ENCODE results near the gene LMX1B.
"Not testable (repeated sequence)": the region's sequence is repeated elsewhere in the genome, so short reads cannot be mapped to it uniquely, and the experiment has no call there.

Gene LMX1B

DNA sequence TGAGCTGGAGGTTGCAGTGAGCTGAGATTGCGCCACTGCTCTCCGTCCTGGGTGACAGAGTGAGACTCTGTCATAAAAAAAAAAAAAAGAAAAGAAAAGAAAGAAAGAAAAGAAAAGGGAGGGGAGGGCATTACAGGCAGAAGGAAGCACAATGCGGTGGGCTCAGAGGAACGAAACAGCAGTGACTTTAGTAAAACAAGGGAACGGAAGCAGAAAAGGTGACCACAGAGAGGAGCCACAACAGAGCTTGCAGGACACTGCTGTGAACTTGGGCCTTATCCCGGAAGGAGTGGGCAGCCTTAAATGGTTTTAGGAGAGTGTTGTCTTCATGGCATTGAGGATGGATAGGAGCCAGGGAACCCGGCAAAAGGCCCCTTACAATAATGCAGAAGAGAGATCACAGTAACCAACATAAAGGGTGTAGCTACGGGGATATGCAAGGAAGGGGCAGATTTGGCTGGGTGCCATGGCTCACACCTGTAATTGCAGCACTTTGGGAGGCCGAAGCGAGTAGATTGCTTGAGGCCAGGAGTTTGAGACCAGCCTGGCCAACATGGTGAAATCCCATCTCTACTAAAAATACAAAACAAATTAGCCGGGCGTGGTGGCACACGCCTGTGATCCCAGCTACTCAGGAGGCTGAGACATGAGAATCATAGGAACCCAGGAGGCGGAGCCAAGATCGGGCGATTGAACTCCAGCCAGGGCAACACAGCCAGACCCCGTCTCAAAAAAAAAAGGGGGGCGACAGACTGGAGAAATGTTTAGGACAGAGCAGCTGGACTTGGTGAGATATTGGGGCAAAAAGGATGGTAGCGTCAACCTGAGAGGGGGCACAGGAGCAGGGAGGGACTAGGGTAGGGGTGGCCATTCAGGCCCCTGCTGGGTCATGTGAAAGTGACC is 107.2 kb downstream of the LMX1B start:
- no peak for DNase-seq

DNA sequence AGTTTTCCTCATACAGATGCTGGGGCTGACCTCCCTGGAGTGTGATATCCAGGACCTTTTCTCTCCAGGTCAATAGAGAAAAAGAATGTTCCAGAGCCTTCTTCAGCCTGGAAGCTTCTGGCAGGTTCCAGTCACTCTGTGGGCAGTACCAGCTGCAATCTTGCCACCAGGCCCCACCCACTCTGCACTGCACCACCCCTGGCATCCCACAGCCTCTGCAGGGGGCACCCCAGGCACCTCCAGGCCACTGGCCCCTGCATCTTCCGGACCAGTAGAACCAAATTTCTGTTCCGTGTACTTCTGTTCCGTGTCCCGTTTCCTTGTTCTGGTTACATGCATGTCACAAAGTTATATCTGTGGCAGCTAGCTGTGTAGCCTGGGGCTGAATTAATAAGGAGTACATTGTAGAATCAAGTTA is 107.8 kb downstream of the LMX1B start:
- DNase-seq = no peak

DNA sequence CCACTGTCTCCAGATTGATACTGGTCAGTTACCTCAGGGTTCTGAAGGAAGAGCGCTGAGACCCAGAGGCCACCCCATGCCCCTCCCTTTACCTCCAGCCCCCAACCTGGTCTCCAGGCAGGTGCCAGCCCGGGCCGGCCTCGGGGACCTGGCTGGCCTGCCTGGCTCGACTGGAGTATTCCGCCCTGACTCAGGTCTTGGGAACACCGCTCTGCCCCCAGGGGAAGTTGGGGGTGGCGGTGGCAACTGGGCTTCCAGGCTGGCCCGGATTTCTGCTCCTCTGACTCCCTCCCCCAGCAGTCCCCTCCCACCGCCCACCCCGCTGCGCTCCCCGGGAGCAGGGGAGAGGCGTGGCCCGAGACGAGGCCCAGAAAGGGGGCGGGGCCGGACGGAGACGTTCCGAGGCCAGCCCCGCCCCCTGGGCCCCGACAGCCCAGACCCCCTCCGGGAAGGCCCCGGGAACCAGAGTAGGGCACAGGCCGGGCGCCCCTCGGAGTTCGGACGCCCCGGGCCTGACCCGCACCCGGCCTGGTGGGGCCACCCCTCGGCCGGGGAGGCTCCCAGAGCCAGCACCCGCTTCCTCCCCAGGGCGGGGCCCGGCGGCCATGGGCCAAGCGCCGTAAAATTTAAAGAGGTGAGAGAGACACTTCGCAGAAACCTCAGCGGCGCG is 108.7 kb downstream of the LMX1B start:
- DNase-seq = peak; percentile 69

DNA sequence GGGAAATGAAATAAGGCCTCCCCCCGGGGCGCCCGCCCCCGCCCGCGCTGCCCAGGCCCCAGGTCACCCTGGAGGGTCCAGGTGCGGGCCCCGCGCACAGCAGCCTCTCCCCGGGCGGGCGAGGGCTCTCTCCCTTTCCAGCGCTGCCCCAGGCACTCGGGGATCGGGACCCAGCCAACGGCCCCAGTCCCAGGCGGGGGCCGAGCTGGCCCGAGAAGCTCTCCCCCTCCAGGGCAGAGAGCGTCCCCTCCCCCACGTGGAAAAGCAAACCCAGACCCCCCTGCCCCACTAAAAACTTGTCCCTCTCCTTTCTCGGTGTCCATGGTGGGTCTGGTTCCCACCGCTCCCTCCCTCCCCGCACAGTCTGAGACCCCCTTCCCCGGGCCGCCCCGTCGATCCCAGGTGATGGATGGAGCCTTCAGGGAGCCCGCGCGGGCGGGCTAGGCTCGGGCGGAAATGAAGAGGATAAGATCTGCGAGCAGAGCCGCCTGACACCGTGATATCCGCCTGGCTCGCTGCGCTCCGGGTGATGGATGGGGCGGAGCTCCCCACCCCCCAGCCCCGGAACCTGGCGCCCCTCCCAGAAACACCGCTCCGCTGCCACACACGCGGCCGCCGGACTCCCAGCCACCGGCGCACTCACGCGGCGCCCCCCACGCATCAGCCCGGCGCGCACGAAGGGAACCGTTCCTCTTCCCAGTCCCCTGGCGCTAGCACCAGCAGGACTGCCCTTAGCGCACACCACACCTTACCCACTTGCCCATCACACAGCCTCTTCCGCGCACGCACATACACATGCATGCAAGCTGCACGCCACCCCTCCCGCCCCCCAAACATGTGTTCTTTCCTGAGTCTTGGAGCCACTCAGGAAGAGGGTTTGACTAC is 109.4 kb downstream of the LMX1B start:
- DNase-seq = peak; percentile 51

DNA sequence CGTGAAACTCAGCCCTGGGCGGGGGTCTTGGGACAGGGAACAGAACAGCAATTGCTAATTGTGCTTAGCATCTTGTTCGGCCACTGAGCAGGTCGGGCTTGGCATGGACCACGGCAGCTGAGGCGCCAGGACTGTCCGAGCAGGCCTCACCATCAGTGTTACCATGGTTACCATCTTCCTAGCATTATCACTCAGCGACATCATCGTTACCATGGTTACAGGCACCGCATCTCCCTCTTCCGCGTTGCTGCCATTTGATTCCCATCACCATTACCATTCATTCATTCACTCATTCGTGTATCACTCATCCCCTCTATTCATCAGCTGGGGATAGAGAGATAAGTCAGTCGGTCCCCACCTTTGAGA is 110.1 kb downstream of the LMX1B start:
- no peak for DNase-seq

DNA sequence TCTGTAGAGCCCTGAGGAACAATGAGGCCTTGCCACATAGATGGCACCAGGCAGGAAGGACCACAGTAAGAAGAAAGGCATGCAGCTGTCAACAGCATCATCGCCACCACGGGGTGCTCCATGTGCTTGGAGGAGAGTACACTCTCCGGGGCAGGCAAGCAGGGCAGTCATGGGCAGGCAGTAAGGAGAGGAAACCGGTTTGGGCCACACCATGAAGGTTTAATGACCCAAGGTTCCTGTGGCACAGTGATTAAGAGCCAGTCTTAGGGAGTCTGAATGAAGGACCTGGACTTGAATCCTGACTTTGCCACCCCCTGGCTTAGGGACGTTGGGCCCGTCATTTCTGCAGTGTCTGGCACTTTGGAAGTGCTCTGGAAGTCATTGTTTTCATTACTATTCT is 110.5 kb downstream of the LMX1B start:
- no peak for DNase-seq

DNA sequence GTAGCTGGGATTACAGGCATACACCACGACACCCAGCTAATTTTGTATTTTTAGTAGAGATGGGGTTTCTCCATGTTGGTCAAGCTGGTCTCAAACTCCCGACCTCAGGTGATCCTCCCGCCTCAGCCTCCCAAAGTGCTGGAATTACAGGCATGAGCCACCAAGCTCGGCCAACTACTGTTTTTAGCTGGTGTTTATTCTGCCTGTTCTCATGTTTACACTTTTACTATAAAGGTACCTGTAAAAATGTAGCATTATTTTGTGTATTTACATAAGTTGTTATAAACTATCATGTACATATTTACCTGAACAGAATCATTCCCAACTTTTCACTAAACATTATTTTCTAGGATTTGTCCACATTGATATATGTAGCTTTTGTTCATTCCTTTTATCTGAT is 111.8 kb downstream of the LMX1B start:
- not testable (repeated sequence) for DNase-seq

DNA sequence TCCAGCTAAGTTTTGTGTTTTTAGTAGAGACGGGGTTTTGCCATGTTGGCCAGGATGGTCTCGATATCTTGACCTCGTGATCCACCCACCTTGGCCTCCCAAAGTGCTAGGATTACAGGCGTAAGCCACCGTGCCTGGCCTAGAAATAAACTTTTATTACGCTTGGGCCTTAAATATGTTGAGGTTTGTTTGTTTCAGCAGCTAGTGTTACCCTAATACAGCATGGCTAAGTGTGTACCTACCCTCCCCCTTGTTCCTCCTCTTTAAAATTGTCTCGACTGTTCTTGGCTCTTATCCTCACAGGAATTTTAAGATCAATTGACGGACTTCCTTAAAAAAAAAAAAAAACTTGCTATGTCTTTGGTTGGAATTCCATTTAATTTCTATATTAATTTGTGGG is 114.5 kb downstream of the LMX1B start:
- DNase-seq = not testable (repeated sequence)

DNA sequence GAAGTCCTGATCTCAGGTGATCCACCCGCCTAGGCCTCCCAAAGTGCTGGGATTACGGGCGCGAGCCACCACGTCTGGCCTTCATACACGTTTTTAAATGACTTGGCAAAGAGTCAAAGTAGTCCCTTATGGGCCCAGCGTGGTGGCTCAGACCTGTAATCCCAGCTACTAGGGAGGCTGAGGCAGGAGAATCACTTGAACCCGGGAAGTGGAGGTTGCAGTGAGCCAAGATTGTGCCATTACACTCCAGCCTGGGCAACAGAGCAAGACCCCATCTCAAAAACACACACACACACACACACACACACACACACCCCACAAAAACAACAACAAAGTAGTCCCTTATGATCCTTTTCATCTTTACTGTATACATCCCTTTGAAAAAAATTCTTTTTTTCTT is 116.9 kb downstream of the LMX1B start:
- DNase-seq = not testable (repeated sequence)

DNA sequence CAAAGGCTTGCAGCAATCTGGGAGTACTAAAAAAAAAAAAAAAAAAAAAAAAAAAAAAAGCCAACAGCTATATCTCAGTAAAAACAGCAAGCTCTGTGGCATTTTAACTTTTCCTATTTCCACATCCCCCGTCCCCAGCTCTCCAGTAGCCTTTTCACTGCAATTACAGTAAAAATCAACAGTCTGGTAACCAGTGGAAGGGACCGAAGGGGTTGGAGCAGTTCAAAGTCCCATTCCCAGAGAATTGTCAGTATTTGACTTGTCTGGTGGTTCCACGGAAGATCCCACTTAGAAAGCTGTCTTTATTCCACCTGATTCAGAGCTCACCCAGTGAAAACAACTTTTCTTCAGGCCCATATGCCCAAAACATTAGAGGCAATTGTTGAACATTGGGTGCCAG is 119.3 kb downstream of the LMX1B start:
- no peak for DNase-seq

DNA sequence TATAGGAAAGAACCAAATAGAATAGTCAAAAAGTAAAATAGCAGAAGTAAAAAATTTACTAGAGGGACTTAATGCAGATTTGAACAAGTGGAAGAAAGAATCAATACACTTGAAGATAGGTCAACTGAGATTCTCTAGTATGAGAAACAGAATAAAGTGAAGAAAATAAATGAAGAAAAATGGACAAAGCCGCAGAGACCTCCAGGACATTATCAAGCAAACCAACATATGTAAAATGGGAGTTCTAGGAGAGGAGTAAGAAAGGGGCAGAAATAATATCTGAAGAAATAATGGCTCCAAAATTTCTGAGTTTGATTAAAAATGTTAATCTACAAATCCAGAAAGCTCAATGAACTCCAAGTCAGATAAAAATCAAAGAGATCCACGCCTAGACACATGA is 121.1 kb downstream of the LMX1B start:
- no peak for DNase-seq

DNA sequence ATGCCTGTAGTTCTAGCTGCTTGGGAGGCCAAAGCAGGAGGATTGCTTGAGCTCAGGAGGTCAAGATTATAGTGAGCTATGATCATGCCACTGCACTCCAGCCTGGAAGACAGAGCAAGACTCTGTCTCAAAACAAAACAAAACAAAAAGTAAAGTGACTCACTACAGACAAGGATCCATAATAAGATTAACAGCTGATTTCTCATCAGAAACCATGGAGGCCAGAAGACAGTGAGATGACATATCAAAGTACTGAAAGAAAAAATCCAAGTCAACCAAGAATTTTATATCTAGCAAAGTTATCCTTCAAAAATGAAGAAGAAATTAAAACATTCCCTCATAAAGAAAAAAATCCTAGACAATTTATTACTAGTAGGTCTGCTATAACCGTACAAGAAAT is 121.8 kb downstream of the LMX1B start:
- DNase-seq = no peak

DNA sequence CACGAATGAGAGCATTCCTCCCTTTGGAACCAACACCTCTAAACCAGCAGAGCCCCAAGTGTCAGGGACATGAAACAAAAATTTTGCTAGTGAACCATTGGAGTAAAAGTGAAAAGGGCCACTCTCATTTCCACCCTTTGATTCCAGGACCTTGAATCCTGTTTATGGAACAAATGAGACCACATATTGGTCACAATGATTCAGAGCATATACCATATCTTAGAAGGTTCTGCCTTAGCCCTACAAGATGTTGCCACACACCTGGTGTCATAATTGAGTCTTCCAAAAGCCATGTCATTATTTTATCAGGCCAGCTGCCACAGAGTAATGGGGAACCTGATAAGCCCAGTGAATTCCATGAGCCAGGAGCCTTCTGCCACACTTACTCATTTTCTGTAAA is 124.8 kb downstream of the LMX1B start:
- peak; percentile 42 for DNase-seq

DNA sequence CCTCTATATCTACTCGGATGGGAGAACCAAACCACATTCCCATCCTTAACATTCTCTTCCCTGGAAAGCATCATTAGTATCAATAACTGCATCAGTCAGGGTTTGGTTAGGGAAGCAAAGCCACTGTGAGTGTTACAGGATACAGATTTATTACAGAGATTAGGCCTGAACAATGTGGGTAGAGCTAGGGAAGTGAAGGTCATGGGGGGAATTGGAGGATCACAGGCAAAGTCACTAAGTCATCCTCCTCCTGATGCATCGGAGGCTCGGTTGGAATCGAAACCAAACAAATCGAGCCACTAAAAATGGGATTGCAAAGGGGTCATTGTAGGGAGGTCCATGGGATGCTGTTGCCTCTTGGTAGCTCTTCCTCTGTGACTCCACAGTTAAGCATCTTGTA is 129.3 kb downstream of the LMX1B start:
- no peak for DNase-seq

DNA sequence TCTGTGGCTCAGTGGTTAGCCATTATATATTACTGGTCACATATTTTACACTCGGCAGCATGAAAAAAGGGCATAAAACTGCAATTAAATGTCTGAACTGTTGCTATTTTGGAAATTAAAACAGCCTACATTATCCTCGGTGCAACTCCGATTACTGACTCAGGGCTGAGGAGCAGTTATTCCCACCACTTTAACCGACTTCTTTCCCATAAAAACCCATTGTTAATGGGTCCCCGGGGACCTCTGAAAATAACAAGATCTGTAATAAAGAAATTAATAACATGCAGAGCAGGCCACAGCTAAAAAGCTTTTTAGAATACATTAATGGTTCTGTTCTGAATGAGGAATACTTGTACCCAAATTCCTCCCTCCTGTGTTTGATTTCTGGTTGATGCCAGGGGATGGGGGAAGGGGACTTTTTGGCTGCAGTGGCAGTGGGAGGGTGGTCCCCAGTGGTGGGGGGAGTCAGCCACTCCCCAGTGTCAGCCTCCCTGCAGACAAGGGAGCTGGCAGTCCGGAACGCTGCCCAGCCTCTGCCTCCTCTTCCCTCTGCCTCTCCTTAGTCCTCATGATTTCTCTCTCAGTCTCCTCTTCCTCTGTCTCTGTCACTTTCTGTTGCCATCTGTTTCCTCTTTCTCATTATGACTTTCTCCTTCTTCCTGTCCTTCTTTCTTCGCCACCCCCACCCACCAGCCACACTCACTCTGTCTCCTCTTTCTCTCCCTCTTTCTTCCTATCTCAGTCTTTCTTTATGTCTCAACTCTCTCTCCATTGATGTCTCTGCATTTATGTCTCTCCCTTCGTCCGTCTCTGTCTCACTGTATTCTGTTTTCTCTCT is 132.1 kb downstream of the LMX1B start:
- no peak for DNase-seq

Measured in NCI-H2171 treated with DMSO at 0.1 percent for 48 hours (cell line).